ENCODE results near the gene CACNA2D3. TPM values are rescaled to one million over a fixed set of nuclear protein-coding genes. Genes with fewer than 3 reads are reported as not detected.

CACNA2D3 gene
- total and polyA plus RNA-seq, 4 donors, result 0.72 to 2.4 (median 1.5) TPM

DNA sequence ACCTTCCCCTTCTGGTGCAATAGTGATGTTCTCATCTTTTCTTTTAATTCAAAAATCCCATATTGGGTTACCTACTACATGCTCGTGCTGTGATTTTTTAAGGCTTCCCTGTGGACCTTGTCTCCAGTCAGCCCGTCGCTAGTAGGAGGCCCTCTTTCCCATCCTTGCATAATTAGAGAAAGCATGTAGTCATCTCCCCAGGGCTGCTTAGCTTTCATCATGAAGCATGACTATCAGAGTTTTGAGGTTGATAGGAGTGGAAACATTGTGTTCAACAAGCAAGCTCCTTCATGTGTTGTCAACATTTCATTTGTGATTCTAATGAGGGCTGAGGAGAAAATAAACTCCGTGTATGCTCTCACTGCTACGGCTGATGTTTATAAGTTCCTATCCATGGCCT, 814.2 kb downstream of the CACNA2D3 start:
- Histone ChIP-seq H3K4me3 (ENCODE audit: low read length in 2 of 2) (no peak overlapping the region), H3K9me3 (ENCODE audit: control insufficient read depth, low read length) (no peaks in the 10 kb centered on the region), H3K36me3 (ENCODE audit: control insufficient read depth in 1 of 2, insufficient read depth in 2 of 2, low read length in 1 of 2) (no peaks in the 10 kb centered on the region), H3K27ac (ENCODE audit: low read depth in 1 of 2, low read length in 2 of 2) (no peak overlapping the region), H3K4me1 (ENCODE audit: control insufficient read depth in 1 of 2, insufficient read depth in 2 of 2, low read length in 2 of 2) (no peaks in the 10 kb centered on the region), H3K27me3 (ENCODE audit: control insufficient read depth in 1 of 2, insufficient read depth in 2 of 2, low read length in 1 of 2) (no peaks in the 10 kb centered on the region)
- ATAC-seq (ENCODE audit: low FRiP score), result no peak
- 52 to 60% methylated on average over 5 of the region's 5 CpGs for WGBS, 2 donors
- no peak for DNase-seq
- intact Hi-C loops (cut with DNase I), result no loop called here

DNA sequence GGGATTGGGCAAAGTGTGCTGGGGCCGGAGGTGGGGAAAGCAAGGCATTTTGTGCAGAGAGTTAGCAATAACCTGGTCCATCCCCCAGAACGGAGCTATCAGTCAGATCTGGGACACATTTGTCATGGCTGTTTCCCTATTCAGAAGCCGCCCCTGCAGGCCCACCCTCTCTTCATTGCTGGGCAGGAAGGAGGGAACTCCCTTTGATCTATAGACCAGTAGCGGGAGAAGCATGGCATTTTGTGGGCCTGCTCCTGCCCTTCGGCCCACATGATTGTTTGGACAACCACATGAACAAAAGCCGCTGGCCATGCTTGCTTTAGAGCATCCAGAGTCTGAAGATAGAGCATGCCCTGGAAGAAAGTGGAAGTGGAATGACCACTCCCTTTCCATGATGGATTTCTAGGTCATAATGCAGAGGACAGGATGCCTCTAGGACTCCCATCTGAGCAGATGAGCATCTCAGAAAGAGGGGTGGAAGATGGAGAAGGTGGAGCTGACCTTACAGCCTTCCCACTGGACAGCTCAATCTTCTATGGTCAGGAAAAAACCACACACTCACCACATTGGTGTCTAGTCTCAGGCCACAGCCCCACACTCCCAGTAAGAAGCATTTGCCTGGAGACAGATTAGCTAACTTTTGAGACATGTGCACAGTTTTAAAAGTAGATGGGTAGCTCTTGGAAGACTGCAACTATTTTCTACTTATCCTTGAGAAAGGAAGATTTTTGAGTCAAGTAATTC, 817.4 kb downstream of the CACNA2D3 start:
- no peak for ATAC-seq (ENCODE audit: low FRiP score)
- Histone ChIP-seq H3K27ac (ENCODE audit: low read depth in 1 of 2, low read length in 2 of 2) (no peak overlapping the region), H3K27me3 (ENCODE audit: control insufficient read depth in 1 of 2, insufficient read depth in 2 of 2, low read length in 1 of 2) (no peaks in the 10 kb centered on the region), H3K36me3 (ENCODE audit: control insufficient read depth in 1 of 2, insufficient read depth in 2 of 2, low read length in 1 of 2) (no peaks in the 10 kb centered on the region), H3K9me3 (ENCODE audit: control insufficient read depth, low read length) (peaks cover 2% of the 10 kb centered on the region), H3K4me1 (ENCODE audit: control insufficient read depth in 1 of 2, insufficient read depth in 2 of 2, low read length in 2 of 2) (no peaks in the 10 kb centered on the region), H3K4me3 (ENCODE audit: low read length in 2 of 2) (no peak overlapping the region)
- WGBS, 2 donors, result 48 to 59% methylated on average over 6 of the region's 6 CpGs
- DNase-seq, result no peak
- intact Hi-C loops (cut with DNase I), result no loop called here

DNA sequence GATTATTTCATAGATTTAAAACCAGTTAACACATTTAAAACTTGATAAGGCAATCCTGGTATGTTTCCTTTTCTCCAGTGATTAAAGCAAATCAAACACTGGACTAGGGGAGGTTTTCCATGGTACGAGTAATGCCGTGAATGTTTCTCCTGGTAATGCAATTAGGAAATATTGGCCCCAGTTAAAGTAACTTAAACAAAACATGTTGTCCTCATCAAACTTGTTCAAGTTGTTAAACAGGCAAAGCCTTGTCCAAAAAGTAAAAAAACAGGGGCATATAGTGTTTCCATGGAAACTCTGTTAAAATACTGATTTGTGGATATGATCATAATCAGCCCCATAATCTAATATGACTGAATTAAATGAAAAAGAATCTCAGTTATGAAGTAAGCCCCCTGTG, 818.6 kb downstream of the CACNA2D3 start:
- WGBS, 2 donors, result 48 to 57% methylated on average over 2 of the region's 2 CpGs
- peaks cover 2% of the 10 kb centered on the region for H3K9me3 ChIP-seq (ENCODE audit: control insufficient read depth, low read length)
- DNase-seq (no peak), ATAC-seq (ENCODE audit: low FRiP score) (no peak)
- H3K27ac ChIP-seq (ENCODE audit: low read depth in 1 of 2, low read length in 2 of 2), result no peak overlapping the region
- no peaks in the 10 kb centered on the region for H3K27me3 ChIP-seq (ENCODE audit: control insufficient read depth in 1 of 2, insufficient read depth in 2 of 2, low read length in 1 of 2)
- H3K4me3 ChIP-seq (ENCODE audit: low read length in 2 of 2), result no peak overlapping the region
- no peaks in the 10 kb centered on the region for H3K4me1 ChIP-seq (ENCODE audit: control insufficient read depth in 1 of 2, insufficient read depth in 2 of 2, low read length in 2 of 2)
- no peaks in the 10 kb centered on the region for H3K36me3 ChIP-seq (ENCODE audit: control insufficient read depth in 1 of 2, insufficient read depth in 2 of 2, low read length in 1 of 2)
- intact Hi-C loops (cut with DNase I), result no loop called here

DNA sequence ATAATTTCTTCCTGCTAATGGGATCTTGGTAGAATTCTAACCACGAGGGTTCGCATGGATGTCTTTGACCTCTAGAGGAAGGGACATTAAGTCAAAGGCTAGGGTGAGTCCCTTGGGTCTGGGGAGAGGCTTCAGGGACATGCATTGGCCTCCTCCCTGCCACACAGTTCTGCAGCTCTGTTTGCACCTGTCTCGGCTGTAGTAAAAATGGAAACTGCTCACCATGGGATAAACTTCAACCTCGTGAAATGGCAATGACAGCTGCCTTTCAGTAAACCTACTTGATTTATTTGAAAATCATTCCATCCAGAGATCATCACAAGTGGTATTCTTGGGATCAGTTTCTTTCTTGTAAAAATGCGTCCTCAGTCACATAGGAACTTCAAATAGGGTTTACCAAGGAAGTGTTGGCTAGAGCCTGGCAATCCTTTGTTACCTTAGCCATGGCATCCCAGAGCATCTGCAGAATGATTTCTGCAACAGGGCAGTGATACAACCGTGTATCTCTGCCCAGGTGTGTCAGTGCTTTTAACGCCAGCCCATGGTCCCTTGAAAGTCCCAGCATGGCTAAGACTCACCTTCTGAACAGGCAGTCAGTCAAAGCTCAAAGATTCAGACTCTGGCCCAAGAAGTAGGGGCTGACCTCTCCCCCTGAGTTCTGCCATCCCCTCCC, 819.5 kb downstream of the CACNA2D3 start:
- DNase-seq (no peak), ATAC-seq (ENCODE audit: low FRiP score) (no peak)
- Histone ChIP-seq H3K4me1 (ENCODE audit: control insufficient read depth in 1 of 2, insufficient read depth in 2 of 2, low read length in 2 of 2) (no peaks in the 10 kb centered on the region), H3K36me3 (ENCODE audit: control insufficient read depth in 1 of 2, insufficient read depth in 2 of 2, low read length in 1 of 2) (no peaks in the 10 kb centered on the region), H3K9me3 (ENCODE audit: control insufficient read depth, low read length) (peaks cover 2% of the 10 kb centered on the region), H3K4me3 (ENCODE audit: low read length in 2 of 2) (no peak overlapping the region), H3K27ac (ENCODE audit: low read depth in 1 of 2, low read length in 2 of 2) (no peak overlapping the region), H3K27me3 (ENCODE audit: control insufficient read depth in 1 of 2, insufficient read depth in 2 of 2, low read length in 1 of 2) (no peaks in the 10 kb centered on the region)
- WGBS, 2 donors, result 88% methylated on average over 7 of the region's 7 CpGs
- intact Hi-C loops (cut with DNase I), result no loop called here

DNA sequence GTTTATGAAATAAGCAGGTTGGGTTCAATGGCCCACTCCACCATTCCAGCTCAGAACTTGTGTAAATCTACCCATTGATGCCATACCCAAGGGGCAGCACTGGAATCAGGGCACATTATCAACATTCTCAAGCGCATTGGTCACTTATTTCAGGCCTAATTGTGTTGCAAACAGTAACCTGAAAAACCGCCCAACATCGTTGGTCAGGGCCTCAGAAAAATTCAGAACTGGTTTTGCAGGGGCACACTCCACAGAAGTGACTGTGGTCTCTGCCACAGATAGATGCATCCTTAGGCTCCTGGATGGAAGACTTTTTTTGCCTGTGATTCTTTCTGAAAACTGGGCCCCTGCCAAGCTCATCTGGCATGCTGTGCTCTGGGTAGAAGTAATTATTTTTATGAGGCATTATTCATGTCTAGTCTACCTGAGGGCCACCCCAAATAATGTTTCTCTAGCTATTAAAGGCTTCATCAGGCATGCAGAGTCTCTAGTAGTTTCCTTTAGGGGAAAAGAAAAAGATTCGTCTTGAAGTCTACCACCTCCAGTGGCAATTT, 827.2 kb downstream of the CACNA2D3 start:
- Histone ChIP-seq H3K9me3 (ENCODE audit: control insufficient read depth, low read length) (no peaks in the 10 kb centered on the region), H3K4me1 (ENCODE audit: control insufficient read depth in 1 of 2, insufficient read depth in 2 of 2, low read length in 2 of 2) (no peaks in the 10 kb centered on the region), H3K27me3 (ENCODE audit: control insufficient read depth in 1 of 2, insufficient read depth in 2 of 2, low read length in 1 of 2) (no peaks in the 10 kb centered on the region), H3K36me3 (ENCODE audit: control insufficient read depth in 1 of 2, insufficient read depth in 2 of 2, low read length in 1 of 2) (no peaks in the 10 kb centered on the region), H3K27ac (ENCODE audit: low read depth in 1 of 2, low read length in 2 of 2) (no peak overlapping the region), H3K4me3 (ENCODE audit: low read length in 2 of 2) (no peak overlapping the region)
- 75 to 82% methylated on average over 4 of the region's 4 CpGs for WGBS, 2 donors
- intact Hi-C loops (cut with DNase I), result loop anchor here in 1 of 2 donors (5.0 kb wide), 1 partner anchor 1373 kb away; no protein-coding TSS in a partner anchor
- ATAC-seq (ENCODE audit: low FRiP score) (no peak), DNase-seq (no peak)

DNA sequence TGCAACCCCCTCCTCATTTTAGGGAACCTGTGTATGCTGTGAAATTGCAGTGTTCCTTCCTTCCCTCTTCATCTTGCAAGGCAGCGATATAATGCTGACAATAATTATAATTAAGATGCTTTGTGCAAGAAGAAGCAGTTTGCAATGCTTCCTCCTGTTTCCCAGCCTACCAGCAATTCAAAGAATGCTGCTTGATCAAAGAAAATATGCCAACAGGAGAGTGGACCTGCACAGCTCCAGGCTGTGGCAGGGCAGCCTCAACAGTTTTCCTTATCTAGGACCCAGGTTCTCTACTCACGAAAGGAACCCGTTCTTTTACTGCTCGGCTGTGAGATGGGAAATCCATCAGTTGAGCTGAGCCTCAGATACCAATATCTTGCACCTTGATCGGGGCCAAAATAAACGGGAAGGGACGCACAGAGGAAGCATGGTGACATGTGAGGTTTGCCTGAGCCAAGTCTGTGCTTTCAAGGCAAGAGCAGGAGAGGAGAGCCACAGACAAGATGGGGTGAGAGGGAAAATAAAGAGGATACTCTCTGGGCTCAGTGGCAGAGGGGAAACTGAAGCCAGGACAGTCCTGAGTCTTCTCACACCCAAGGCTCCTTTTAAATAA, 828.1 kb downstream of the CACNA2D3 start:
- Histone ChIP-seq H3K27ac (ENCODE audit: low read depth in 1 of 2, low read length in 2 of 2) (no peak overlapping the region), H3K36me3 (ENCODE audit: control insufficient read depth in 1 of 2, insufficient read depth in 2 of 2, low read length in 1 of 2) (no peaks in the 10 kb centered on the region), H3K4me1 (ENCODE audit: control insufficient read depth in 1 of 2, insufficient read depth in 2 of 2, low read length in 2 of 2) (no peaks in the 10 kb centered on the region), H3K27me3 (ENCODE audit: control insufficient read depth in 1 of 2, insufficient read depth in 2 of 2, low read length in 1 of 2) (no peaks in the 10 kb centered on the region), H3K9me3 (ENCODE audit: control insufficient read depth, low read length) (no peaks in the 10 kb centered on the region), H3K4me3 (ENCODE audit: low read length in 2 of 2) (no peak overlapping the region)
- ATAC-seq (ENCODE audit: low FRiP score) (no peak), DNase-seq (no peak)
- intact Hi-C loops (cut with DNase I), result loop anchor here in 1 of 2 donors (5.0 kb wide), 1 partner anchor 1372 kb away; no protein-coding TSS in a partner anchor
- whole genome bisulfite sequencing, 2 donors, result 9% methylated on average over 7 of the region's 7 CpGs

DNA sequence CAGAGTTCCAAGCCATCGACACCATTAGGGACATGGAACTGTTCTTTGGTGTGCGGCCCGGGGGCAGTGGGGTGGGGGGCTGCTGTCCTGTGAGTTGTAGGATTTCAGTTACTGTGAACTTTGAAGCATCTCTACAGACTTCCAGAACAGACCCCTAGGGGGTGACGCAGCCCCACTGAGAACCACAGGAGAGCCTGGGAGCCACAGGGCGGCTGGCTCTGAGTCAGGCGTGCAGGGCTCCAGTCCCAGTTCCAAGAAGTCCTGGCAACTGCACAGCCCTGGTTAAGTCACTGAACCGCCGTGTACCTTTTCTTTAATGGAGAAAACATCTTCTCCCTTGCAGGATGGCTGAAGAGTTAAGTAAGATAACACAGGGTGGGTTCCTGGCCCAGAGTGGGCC, 829.1 kb downstream of the CACNA2D3 start:
- Histone ChIP-seq H3K27ac (ENCODE audit: low read depth in 1 of 2, low read length in 2 of 2) (no peak overlapping the region), H3K4me3 (ENCODE audit: low read length in 2 of 2) (no peak overlapping the region), H3K4me1 (ENCODE audit: control insufficient read depth in 1 of 2, insufficient read depth in 2 of 2, low read length in 2 of 2) (no peaks in the 10 kb centered on the region), H3K27me3 (ENCODE audit: control insufficient read depth in 1 of 2, insufficient read depth in 2 of 2, low read length in 1 of 2) (no peaks in the 10 kb centered on the region), H3K9me3 (ENCODE audit: control insufficient read depth, low read length) (no peaks in the 10 kb centered on the region), H3K36me3 (ENCODE audit: control insufficient read depth in 1 of 2, insufficient read depth in 2 of 2, low read length in 1 of 2) (no peaks in the 10 kb centered on the region)
- 4 to 8% methylated on average over 8 of the region's 8 CpGs for WGBS, 2 donors
- ATAC-seq (ENCODE audit: low FRiP score) (peak; percentile 87), DNase-seq (peak; percentile 78 to 87)
- intact Hi-C loops (cut with DNase I), result loop anchor here in 1 of 2 donors (5.0 kb wide), 1 partner anchor 1371 kb away; no protein-coding TSS in a partner anchor

DNA sequence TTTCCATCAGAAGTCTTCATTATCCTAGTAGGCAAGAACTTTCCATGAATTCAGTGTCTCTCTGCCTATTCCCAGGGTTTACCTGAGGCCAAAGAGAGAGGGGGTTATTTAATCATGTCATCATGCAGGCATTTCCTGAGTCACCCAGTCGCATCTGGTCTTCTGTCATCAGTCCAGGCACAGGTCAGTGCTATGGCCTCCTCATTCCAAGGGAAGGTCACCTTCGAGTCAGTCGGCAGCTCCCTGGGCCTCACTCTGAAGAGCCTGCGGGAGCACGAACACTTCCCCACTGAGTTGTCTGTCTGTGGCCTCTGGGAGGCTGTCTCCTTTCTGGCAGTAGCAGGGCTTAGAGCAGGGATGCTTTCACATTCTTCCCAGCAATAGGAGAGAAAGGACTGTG, 831.7 kb downstream of the CACNA2D3 start:
- H3K27ac ChIP-seq (ENCODE audit: low read depth in 1 of 2, low read length in 2 of 2), result no peak overlapping the region
- intact Hi-C loops (cut with DNase I), result loop anchor here in 1 of 2 donors (5.0 kb wide), 1 partner anchor 1368 kb away; no protein-coding TSS in a partner anchor
- H3K4me3 ChIP-seq (ENCODE audit: low read length in 2 of 2), result no peak overlapping the region
- H3K4me1 ChIP-seq (ENCODE audit: control insufficient read depth in 1 of 2, insufficient read depth in 2 of 2, low read length in 2 of 2), result no peaks in the 10 kb centered on the region
- H3K9me3 ChIP-seq (ENCODE audit: control insufficient read depth, low read length), result no peaks in the 10 kb centered on the region
- WGBS, 2 donors, result 85 to 88% methylated on average over 5 of the region's 5 CpGs
- H3K36me3 ChIP-seq (ENCODE audit: control insufficient read depth in 1 of 2, insufficient read depth in 2 of 2, low read length in 1 of 2), result no peaks in the 10 kb centered on the region
- no peaks in the 10 kb centered on the region for H3K27me3 ChIP-seq (ENCODE audit: control insufficient read depth in 1 of 2, insufficient read depth in 2 of 2, low read length in 1 of 2)
- ATAC-seq (ENCODE audit: low FRiP score), result no peak
- no peak for DNase-seq
